ENCODE results near the gene ABI3BP.
A peak's percentile ranks its signal among the peaks of the same experiment; 100 is the strongest.

ABI3BP gene

GRCh38 chr3:100777271-100777670 lies 215.9 kb downstream of the ABI3BP start:
- DNase-seq (ENCODE audit: low spot score) (no peak), FAIRE-seq (no peak)

GRCh38 chr3:100776746-100777145 lies 216.5 kb downstream of the ABI3BP start:
- FAIRE-seq (no peak), DNase-seq (ENCODE audit: low spot score) (no peak)

GRCh38 chr3:100776097-100776729 lies 217.0 kb downstream of the ABI3BP start:
- DNase-seq (ENCODE audit: low spot score), result no peak
- FAIRE-seq, result no peak

GRCh38 chr3:100775669-100776068 lies 217.6 kb downstream of the ABI3BP start:
- peak; percentile 94 for FAIRE-seq

GRCh38 chr3:100775226-100775625 lies 218.0 kb downstream of the ABI3BP start:
- no peak for FAIRE-seq
- DNase-seq (ENCODE audit: low spot score), result no peak

More at GRCh38 chr3:100775669-100776068, 217.6 kb downstream of the ABI3BP start:
- DNase-seq (ENCODE audit: low spot score), result no peak

- no peak for FAIRE-seq
- DNase-seq (ENCODE audit: low spot score), result no peak
These were observed 223.5 kb downstream of the ABI3BP start for GRCh38 chr3:100769693-100770092.

- FAIRE-seq, result no peak
- no peak for DNase-seq (ENCODE audit: low spot score)
These were observed 227.2 kb downstream of the ABI3BP start for GRCh38 chr3:100766069-100766468.

- no peak for DNase-seq (ENCODE audit: low spot score)
- no peak for FAIRE-seq
These were observed 227.7 kb downstream of the ABI3BP start for GRCh38 chr3:100765437-100765975.

GRCh38 chr3:100761951-100762350 lies 231.3 kb downstream of the ABI3BP start:
- DNase-seq (ENCODE audit: low spot score), result no peak
- FAIRE-seq, result no peak

- peak; percentile 70 for FAIRE-seq
- DNase-seq (ENCODE audit: low spot score), result peak; percentile 17
These were observed 231.8 kb downstream of the ABI3BP start for GRCh38 chr3:100761211-100761942.

GRCh38 chr3:100760377-100760776 lies 232.8 kb downstream of the ABI3BP start:
- no peak for FAIRE-seq
- no peak for DNase-seq (ENCODE audit: low spot score)

- no peak for FAIRE-seq
These were observed 233.3 kb downstream of the ABI3BP start for GRCh38 chr3:100759950-100760349.

GRCh38 chr3:100759159-100759558 lies 234.1 kb downstream of the ABI3BP start:
- no peak for DNase-seq (ENCODE audit: low spot score)
- no peak for FAIRE-seq

More at GRCh38 chr3:100759950-100760349, 233.3 kb downstream of the ABI3BP start:
- DNase-seq (ENCODE audit: low spot score), result no peak

GRCh38 chr3:100756441-100756840 lies 236.8 kb downstream of the ABI3BP start:
- no peak for FAIRE-seq

GRCh38 chr3:100754563-100755334 lies 238.5 kb downstream of the ABI3BP start:
- DNase-seq (ENCODE audit: low spot score) (no peak), FAIRE-seq (no peak)

More at GRCh38 chr3:100756441-100756840, 236.8 kb downstream of the ABI3BP start:
- DNase-seq (ENCODE audit: low spot score), result no peak

- no peak for FAIRE-seq
- DNase-seq (ENCODE audit: low spot score), result no peak
These were observed 239.4 kb downstream of the ABI3BP start for GRCh38 chr3:100753846-100754245.

GRCh38 chr3:100748967-100749366 lies 244.3 kb downstream of the ABI3BP start:
- no peak for DNase-seq (ENCODE audit: low spot score)
- FAIRE-seq, result no peak

- no peak for FAIRE-seq
- DNase-seq (ENCODE audit: low spot score), result no peak
These were observed 245.0 kb downstream of the ABI3BP start for GRCh38 chr3:100748220-100748619.

GRCh38 chr3:100746092-100746491 lies 247.1 kb downstream of the ABI3BP start:
- FAIRE-seq, result no peak
- DNase-seq (ENCODE audit: low spot score), result no peak

GRCh38 chr3:100745617-100746016 lies 247.6 kb downstream of the ABI3BP start:
- DNase-seq (ENCODE audit: low spot score) (no peak), FAIRE-seq (no peak)

GRCh38 chr3:100744671-100745070 lies 248.6 kb downstream of the ABI3BP start:
- no peak for DNase-seq (ENCODE audit: low spot score)
- peak; percentile 13 for FAIRE-seq

GRCh38 chr3:100743535-100743934 lies 249.7 kb downstream of the ABI3BP start:
- DNase-seq (ENCODE audit: low spot score) (no peak), FAIRE-seq (no peak)
